Endodermal cell (in vitro differentiated cells): ENCODE results near the gene LHFPL3. TPM values are rescaled to one million over a fixed set of nuclear protein-coding genes. Genes with fewer than 3 reads are reported as not detected.

Source experiments
- DNase-seq: peaks from one replicate; pipeline ENCODE4 v3.0.0-alpha.2; 2017
- H3K27ac ChIP-seq: 2 replicates; pipeline ENCODE4 v1.5.1; 2013; ENCODE audit warnings: mild to moderate bottlenecking, low read depth, low read length, moderate library complexity
- H3K27me3 ChIP-seq: 2 replicates; pipeline ENCODE4 v1.6.1; 2013; ENCODE audit warnings: mild to moderate bottlenecking, low read length, moderate library complexity; ENCODE audit not compliant: insufficient read depth, control insufficient read depth, poor library complexity, severe bottlenecking
- H3K36me3 ChIP-seq: 2 replicates; pipeline ENCODE4 v1.7.0; 2013; ENCODE audit warnings: mild to moderate bottlenecking, low read length, moderate library complexity; ENCODE audit not compliant: control insufficient read depth, insufficient read depth
- H3K4me1 ChIP-seq: one replicate; pipeline ENCODE4 v1.7.0; 2013; ENCODE audit warnings: low read length; ENCODE audit not compliant: control insufficient read depth, insufficient read depth
- H3K4me3 ChIP-seq: 2 replicates; pipeline ENCODE4 v1.5.1; 2013; ENCODE audit warnings: mild to moderate bottlenecking, low read length, moderate library complexity
- H3K9ac ChIP-seq: 2 replicates; pipeline ENCODE4 v1.6.1; 2013; ENCODE audit warnings: mild to moderate bottlenecking, low read length, moderate library complexity; ENCODE audit not compliant: poor library complexity, severe bottlenecking; ENCODE audit errors: extremely low read depth
- H3K9me3 ChIP-seq: 2 replicates; pipeline ENCODE4 v1.6.1; 2013; ENCODE audit warnings: mild to moderate bottlenecking, low read length, moderate library complexity; ENCODE audit not compliant: control insufficient read depth
- H3K27ac Mint-ChIP-seq: 2 replicates; pipeline ENCODE4 v1.8.0; 2020; ENCODE audit warnings: mixed read lengths
- H3K27me3 Mint-ChIP-seq: 2 replicates; pipeline ENCODE4 v1.8.0; 2021; ENCODE audit warnings: mild to moderate bottlenecking, mixed read lengths; ENCODE audit not compliant: insufficient read depth
- H3K36me3 Mint-ChIP-seq: 2 replicates; pipeline ENCODE4 v1.8.0; 2020; ENCODE audit warnings: low read depth, mixed read lengths
- H3K4me1 Mint-ChIP-seq: 2 replicates; pipeline ENCODE4 v1.8.0; 2020; ENCODE audit warnings: mixed read lengths
- H3K4me3 Mint-ChIP-seq: 2 replicates; pipeline ENCODE4 v1.8.0; 2020; ENCODE audit warnings: mild to moderate bottlenecking, moderate library complexity, mixed read lengths
- H3K9me3 Mint-ChIP-seq: 2 replicates; pipeline ENCODE4 v1.8.0; 2020; ENCODE audit warnings: mild to moderate bottlenecking, mixed read lengths
- WGBS, 2 experiments: methylation state at CpG; one replicate each; pipeline versions ENCODE4 v1.1.5 to v1.1.7; 2013; ENCODE audit warnings: missing lambda C conversion rate in 2 of 2, mixed read lengths in 1 of 2; ENCODE audit not compliant: insufficient coverage in 1 of 2, insufficient read length in 1 of 2; 5-methylcytosine and 5-hydroxymethylcytosine counted together
- total RNA-seq, 2 donors: library from RNA; stranded (reverse); fragmentation: NEBNext Ultra II Directional in 1 of 2; extraction: Animal tissue kit (Norgen Biotek cat#: 25700) in 1 of 2; gene quantifications; 2 replicates in 1 of 2; 3 replicates in 1 of 2; pipeline ENCODE4 v1.2.1, GENCODE V29; 2021
- TF ChIP-seq, protein P1 (sequence below): fragments of 200-600 bp; sonication (generic); conservative IDR thresholded peaks from 2 replicates; pipeline ENCODE4 v1.5.0; 2021; ENCODE audit warnings: antibody characterized with exemption, mild to moderate bottlenecking

LHFPL3 gene
- total RNA-seq, 2 donors from 2014 or later: not detected

DNA sequence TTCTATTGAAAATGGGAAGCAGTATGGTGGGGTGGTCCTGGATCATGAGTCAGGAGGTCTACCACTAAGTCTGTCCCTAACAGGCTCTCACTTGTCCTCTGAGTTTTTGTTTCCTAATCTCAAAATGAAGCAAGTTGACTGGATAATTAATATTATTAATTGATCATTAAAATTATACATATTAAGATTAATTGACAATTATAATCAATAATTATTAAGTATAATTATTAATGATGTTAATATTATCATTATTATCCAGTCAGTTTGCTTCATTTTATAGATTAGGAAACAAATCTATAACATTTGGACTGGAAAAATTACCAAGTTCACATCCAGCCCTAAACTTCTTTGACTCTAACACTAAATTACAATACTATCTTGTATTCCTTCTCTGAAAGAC is 511.4 kb downstream of the LHFPL3 start:
- no peak for DNase-seq
- Histone ChIP-seq H3K27me3 (no peaks in the 10 kb centered on the region), H3K9ac (no peak overlapping the region), H3K36me3 (no peaks in the 10 kb centered on the region), H3K4me1 (no peaks in the 10 kb centered on the region), H3K9me3 (no peaks in the 10 kb centered on the region), H3K27ac (no peak overlapping the region), H3K4me3 (no peak overlapping the region)
- Mint-ChIP-seq H3K9me3 (no peaks in the 10 kb centered on the region), H3K4me1 (no peaks in the 10 kb centered on the region), H3K4me3 (no peak overlapping the region), H3K27ac (no peak overlapping the region), H3K27me3 (no peaks in the 10 kb centered on the region), H3K36me3 (no peaks in the 10 kb centered on the region)
- TF ChIP-seq, protein P1, sequence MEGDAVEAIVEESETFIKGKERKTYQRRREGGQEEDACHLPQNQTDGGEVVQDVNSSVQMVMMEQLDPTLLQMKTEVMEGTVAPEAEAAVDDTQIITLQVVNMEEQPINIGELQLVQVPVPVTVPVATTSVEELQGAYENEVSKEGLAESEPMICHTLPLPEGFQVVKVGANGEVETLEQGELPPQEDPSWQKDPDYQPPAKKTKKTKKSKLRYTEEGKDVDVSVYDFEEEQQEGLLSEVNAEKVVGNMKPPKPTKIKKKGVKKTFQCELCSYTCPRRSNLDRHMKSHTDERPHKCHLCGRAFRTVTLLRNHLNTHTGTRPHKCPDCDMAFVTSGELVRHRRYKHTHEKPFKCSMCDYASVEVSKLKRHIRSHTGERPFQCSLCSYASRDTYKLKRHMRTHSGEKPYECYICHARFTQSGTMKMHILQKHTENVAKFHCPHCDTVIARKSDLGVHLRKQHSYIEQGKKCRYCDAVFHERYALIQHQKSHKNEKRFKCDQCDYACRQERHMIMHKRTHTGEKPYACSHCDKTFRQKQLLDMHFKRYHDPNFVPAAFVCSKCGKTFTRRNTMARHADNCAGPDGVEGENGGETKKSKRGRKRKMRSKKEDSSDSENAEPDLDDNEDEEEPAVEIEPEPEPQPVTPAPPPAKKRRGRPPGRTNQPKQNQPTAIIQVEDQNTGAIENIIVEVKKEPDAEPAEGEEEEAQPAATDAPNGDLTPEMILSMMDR: no peak

DNA sequence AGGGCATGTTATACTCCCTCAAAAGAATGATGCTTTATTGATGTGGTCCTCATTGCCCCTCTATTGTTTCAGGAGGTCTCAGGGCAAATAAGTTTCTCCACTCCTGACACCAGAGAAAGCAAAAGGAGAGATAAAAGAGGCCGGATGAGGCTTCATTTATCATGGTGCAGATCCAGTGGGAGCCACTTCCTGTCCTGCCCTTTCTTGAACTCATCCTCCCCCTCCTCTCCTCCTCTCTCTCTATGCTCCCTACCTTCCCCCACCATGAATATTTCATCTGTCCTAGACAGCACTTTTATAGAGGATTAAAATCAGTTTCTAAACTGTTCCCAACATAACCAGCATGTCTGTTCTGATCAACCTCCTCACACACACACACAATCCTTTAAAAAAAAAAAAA is 513.4 kb downstream of the LHFPL3 start:
- H3K27me3 ChIP-seq: no peaks in the 10 kb centered on the region
- Mint-ChIP-seq H3K9me3 (no peaks in the 10 kb centered on the region), H3K27ac (no peak overlapping the region), H3K36me3 (no peaks in the 10 kb centered on the region), H3K27me3 (peaks cover 4% of the 10 kb centered on the region), H3K4me1 (no peaks in the 10 kb centered on the region), H3K4me3 (no peak overlapping the region)
- H3K9me3 ChIP-seq: no peaks in the 10 kb centered on the region
- no peak overlapping the region for H3K27ac ChIP-seq
- no peaks in the 10 kb centered on the region for H3K36me3 ChIP-seq
- H3K4me3 ChIP-seq: no peak overlapping the region
- H3K9ac ChIP-seq: no peak overlapping the region
- WGBS, 2 experiments: 95% methylated on average over 1 of the region's 1 CpG; no CpG with 5 or more reads in 1 of the 2 experiments
- TF ChIP-seq, protein P1: no peak
- DNase-seq: no peak
- no peaks in the 10 kb centered on the region for H3K4me1 ChIP-seq

DNA sequence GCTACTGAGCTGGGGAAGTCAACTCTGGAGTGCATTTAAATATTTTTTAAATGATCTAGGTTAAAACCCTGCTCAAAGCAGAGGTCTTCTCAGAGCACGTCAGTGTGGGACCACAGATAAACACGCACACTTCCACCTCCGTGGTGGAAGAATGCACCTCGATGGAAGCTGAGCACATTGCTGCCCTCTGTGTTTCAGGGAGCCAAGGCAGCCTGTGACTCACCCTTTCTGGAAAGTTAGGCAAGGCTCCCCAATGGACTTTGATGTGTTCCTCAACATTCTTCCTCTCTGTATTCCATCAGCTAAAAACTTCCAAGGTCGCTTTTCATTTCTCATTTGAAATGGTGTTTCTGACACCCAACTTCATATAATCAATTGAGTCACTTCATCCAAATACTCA is 514.8 kb downstream of the LHFPL3 start:
- no peak overlapping the region for H3K27ac ChIP-seq
- H3K36me3 ChIP-seq: no peaks in the 10 kb centered on the region
- no peak for DNase-seq
- H3K27ac Mint-ChIP-seq: no peak overlapping the region
- H3K4me3 Mint-ChIP-seq: no peak overlapping the region
- H3K9ac ChIP-seq: no peak overlapping the region
- no peaks in the 10 kb centered on the region for H3K4me1 Mint-ChIP-seq
- H3K9me3 Mint-ChIP-seq: no peaks in the 10 kb centered on the region
- 88 to 96% methylated on average over 4 to 5 of the region's 5 CpGs for WGBS, 2 experiments
- TF ChIP-seq, protein P1: no peak
- peaks cover 4% of the 10 kb centered on the region for H3K27me3 Mint-ChIP-seq
- H3K9me3 ChIP-seq: no peaks in the 10 kb centered on the region
- no peaks in the 10 kb centered on the region for H3K4me1 ChIP-seq
- no peaks in the 10 kb centered on the region for H3K27me3 ChIP-seq
- H3K4me3 ChIP-seq: no peak overlapping the region
- no peaks in the 10 kb centered on the region for H3K36me3 Mint-ChIP-seq
